Nucleus accumbens (tissue), 56 donors: ENCODE data around the gene HELQ.
"Not testable (repeated sequence)": the region's sequence is repeated elsewhere in the genome, so short reads cannot be mapped to it uniquely, and the experiment has no call there.

Experiments
- DNase-seq, 56 donors: peaks; one replicate each; lab custom pipeline; 2025; lab: John Stamatoyannopoulos, UW

HELQ gene

GRCh38 chr4:83438719-83439118 is 16.9 kb downstream of the HELQ start:
- DNase-seq, result no peak

DNA sequence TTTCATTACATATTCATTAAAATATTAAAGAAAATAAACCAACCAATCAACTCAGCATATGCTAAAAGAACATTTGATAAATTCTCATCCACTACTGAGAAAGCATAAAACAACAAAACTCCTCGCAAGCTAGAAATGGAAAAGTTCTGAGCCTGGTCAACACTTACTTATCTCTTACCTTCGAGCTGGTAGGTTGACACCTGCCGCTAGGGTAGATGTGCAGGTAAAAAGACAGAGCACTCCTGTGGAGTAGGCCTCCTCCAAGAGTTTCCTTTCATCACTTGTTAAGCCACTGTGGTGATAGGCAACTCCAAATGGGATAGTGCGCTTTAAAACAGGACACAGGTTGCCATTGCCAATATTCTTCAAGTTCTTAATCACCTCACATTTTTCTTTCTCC is 18.9 kb downstream of the HELQ start:
- no peak for DNase-seq

GRCh38 chr4:83431200-83431599 is 24.4 kb downstream of the HELQ start:
- no peak for DNase-seq

GRCh38 chr4:83418211-83418610 is 37.4 kb downstream of the HELQ start:
- no peak for DNase-seq

DNA sequence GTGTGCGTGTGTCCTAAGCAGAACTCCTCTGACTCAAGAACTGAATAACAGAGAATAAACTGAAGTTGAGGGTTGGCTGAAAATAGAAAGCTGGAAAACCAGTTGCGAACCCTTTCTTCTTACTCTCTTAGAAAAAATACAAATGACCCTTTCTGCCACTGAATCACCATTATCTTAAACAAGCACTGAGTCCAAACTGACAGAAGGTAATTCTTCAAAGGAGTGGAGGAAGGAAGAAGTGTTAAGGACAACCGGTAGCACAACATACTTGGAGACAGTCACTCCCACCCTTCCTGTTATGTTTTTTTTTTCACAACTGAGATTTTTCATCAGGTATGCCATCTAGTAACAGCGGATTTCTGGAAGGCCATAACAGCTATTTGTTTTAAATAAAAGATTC is 38.1 kb downstream of the HELQ start:
- no peak for DNase-seq

- DNase-seq, result no peak
These were observed 41.9 kb downstream of the HELQ start for GRCh38 chr4:83413676-83414075.

- DNase-seq, result no peak
These were observed 46.7 kb downstream of the HELQ start for GRCh38 chr4:83408908-83409307.

DNA sequence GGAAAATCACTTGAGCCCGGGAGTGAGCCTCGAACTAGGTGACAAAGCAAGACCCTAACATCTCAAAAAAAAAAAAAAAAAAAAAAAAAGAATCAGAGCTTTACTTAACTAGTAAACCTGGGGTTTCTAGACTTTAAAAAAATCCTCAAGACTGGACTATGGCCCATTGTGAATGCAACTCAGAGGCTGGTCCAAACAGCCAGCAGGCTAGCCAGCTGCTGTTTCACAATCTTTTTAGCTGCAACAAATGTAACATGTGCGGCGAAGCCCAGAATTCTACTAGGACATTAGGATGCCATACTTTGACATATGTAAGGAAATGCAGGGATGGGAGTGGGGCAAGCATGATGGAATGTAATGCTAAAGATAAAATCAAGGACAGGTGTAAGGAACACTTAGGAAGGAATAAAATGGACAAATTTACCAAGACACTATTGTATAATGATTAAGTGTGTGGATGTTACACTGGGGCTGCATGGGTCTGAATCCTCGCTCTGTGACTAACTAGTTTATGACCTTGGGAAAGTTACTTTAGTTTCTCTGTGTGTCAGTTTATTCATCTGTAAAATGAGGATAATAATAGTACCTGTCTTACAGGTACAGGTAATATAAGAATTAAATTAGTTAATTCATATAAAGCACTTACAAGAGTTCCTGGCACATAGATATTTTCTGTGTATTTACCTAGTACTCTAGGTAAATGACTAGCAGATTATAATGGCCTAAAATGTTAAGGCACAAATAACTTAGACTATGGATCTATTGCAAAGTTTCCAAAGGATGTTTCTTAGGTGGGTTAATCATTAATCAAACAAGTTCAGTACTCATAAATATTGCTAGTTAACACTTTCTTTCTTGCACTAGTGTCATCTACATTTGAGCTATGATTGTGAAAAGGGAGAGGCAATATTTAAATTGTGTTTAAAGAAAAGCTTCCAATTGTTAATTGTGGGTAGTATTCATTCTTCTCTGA is 49.5 kb downstream of the HELQ start:
- no peak for DNase-seq

DNA sequence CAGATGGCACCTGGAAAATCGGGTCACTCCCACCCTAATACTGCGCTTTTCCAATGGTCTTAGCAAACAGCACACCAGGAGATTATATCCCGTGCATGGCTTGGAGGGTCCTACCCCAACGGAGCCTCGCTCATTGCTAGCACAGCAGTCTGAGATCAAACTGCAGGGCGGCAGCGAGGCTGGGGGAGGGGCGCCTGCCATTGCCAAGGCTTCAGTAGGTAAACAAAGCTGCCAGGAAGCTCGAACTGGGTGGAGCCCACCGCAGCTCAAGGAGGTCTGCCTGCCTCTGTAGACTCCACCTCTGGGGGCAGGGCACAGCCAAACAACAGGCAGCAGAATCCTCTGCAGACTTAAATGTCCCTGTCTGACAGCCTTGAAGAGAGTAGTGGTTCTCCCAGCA is 57.5 kb downstream of the HELQ start:
- DNase-seq, result not testable (repeated sequence)

DNA sequence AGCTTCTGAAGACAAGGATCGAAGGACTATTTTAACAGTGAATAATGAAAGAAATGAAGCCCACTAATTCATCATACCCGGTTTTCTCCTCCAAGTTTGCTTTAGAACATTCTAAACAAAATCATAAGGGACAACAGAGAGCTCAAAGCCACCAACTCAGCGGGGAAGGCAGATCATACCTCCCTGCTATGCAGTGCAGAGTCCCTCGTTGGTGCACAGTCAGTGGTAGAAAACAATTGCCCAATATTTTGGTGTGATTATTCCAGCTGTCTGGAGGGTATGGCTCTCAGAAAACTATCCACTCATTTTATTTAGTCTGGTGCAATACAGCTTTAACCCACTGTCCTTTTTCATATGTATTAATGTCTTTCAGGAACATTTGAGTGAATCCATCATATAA is 61.7 kb downstream of the HELQ start:
- no peak for DNase-seq

DNA sequence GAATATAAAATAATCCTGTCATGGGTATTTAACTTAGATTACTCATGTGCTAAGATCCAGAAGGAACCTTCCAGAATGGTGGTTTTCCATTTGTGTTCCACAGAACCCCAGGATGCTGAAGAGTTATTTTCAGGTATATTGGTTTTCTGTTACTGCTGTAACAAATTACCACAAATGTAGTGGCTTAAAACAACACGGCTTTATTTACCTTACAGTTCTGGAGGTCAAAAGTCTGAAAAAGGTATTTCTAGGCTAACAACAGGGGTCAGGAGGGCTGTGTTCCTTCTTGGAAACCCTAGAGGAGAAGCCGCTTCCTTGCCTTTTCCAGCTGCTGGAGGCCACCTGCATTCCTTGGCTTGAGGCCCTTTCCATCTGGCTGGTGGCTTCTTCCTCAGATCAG is 63.1 kb downstream of the HELQ start:
- no peak for DNase-seq

DNA sequence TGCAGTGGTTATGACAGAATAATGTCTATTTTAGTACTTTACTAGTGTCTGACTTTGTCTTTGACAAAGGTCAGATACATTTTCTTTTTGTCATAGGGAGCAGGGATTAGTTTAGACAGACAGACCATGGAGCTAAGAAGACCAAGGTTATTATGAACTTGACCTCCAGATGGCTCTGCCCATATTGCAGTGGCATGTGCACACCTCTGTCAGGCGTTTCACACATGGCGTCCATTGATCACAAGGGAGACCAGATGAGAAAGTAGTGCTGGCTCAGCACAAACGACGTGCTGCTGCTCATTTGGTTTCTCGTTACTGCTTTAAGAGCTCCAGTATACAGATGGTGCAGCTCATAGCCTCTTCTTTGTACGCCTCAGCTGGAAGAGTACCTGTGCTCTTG is 64.7 kb downstream of the HELQ start:
- DNase-seq, result no peak

GRCh38 chr4:83389756-83390505 is 65.7 kb downstream of the HELQ start:
- DNase-seq, result no peak

DNA sequence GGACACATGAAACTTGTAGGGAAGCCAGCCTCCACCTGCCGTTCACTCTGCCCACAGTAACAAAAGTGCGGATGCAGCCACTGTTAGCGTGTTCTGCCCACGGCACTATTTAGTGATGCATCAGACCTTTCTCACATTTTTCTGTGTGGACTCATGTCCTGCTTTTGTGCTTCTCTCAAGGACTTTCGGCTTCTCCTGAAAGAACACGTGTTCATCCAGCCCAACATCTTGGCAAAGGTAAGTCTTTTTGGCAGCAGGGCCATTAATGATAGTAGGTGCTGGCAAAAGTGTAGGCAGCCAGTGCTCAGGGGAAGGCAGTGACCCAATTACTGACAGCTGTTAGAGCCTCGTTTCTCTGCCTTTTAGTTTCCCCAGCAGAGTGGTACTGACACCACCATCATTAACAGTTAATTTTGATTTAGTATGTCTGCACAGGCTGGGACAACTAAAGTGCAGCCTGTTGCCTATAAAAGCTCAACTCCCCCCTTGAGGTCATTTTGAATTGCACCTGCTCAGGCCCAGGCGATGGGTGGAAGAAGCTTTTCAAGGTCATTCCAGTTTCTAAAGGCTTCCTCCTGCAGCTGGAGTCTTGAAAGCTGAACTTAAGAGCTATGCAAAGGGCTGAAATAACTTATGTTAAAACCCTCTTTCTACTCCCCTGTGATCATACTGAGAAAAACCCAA is 66.4 kb downstream of the HELQ start:
- no peak for DNase-seq

- DNase-seq, result no peak
These were observed 67.3 kb downstream of the HELQ start for GRCh38 chr4:83388313-83388676.

- DNase-seq, result no peak
These were observed 67.9 kb downstream of the HELQ start for GRCh38 chr4:83387476-83388312.

GRCh38 chr4:83387012-83387411 is 68.6 kb downstream of the HELQ start:
- DNase-seq, result no peak

DNA sequence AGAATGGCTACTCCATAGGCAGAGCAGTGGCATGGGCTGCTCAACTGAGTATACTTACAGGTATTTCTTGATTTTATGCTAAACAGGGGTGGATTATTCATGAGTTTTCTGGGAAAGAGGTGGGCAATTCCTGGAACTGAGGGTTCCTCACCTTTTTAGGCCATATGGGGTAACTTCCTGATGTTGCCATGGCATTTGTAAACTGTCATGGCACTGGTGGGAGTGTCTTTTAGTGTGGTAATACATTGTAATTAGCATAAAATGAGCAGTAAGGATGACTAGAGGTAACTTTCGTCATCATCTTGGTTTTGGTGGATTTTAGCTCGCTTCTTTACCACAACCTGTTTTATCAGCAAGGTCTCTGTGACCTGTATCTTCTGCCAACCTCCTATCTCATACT is 72.8 kb downstream of the HELQ start:
- no peak for DNase-seq

DNA sequence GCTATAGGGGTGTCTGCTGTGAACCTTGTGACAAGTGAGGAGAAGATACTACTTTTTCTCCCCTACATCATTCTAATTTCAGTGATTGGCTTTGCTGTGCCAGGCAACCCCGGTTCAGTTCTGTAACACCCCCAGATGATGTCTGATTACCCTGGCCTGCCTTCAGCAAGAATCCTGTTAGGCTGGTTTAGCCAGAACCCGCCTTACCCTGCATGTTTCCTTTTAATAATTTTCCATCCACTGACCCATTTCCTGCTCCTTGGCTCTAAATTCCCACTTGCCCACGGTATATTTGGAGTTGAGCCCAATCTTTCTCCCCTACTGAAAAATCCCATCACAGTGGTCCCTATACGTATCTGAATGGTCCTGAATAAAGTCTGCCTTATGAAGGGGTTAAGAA is 74.5 kb downstream of the HELQ start:
- no peak for DNase-seq

GRCh38 chr4:83378419-83378818 is 77.2 kb downstream of the HELQ start:
- no peak for DNase-seq
